GM19397 (cell line): ENCODE measurements around the gene HMGN4.
"Not testable (repeated sequence)": the region's sequence is repeated elsewhere in the genome, so short reads cannot be mapped to it uniquely, and the experiment has no call there.

ENCODE experiments used
- ATAC-seq: cut with Tn5 transposase; IDR thresholded peaks from one replicate; pipeline ENCODE4 v1.9.1; 2021; ENCODE audit warnings: mild to moderate bottlenecking, moderate library complexity; ENCODE audit not compliant: unreplicated experiment

Gene HMGN4

DNA sequence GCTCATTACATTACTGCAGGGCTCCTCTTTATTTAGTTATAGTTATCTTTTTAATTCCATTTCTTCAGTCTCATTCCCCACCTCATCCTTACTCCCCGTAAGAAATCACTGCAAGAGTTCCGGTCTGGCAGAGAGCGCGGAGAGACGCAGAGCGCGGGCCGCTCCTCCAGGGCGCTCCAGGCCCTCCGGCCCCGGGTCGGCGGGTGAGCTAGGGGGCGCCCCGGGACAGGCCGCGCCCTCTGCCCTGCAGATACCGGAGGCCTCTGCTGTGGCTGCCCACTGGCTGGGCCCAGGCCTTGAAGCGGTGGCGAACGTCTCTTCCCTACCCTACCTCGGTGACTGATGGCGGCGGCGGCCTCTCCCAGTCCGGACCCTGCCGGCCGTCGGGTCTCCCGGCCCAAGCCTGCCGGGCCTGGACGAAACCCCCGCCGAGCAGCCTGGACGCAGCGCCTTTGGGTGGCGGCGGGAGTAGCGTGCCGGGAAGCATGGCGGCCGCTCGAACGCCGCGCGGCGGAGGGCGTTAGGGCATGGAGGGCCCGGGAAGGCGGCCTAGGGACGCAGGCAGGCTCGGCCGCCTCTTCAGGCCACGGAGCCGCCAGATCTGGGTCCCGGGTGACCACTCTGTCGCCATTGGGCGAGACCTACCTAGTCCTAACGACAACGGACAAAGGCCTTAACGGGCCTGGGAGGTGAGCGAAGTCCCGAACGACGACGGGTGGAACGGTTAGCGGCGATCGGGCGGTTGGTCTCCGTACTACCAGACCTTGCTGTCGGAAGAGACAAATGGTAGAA is 16.4 kb upstream of the HMGN4 start:
- peak; percentile 76 for ATAC-seq

DNA sequence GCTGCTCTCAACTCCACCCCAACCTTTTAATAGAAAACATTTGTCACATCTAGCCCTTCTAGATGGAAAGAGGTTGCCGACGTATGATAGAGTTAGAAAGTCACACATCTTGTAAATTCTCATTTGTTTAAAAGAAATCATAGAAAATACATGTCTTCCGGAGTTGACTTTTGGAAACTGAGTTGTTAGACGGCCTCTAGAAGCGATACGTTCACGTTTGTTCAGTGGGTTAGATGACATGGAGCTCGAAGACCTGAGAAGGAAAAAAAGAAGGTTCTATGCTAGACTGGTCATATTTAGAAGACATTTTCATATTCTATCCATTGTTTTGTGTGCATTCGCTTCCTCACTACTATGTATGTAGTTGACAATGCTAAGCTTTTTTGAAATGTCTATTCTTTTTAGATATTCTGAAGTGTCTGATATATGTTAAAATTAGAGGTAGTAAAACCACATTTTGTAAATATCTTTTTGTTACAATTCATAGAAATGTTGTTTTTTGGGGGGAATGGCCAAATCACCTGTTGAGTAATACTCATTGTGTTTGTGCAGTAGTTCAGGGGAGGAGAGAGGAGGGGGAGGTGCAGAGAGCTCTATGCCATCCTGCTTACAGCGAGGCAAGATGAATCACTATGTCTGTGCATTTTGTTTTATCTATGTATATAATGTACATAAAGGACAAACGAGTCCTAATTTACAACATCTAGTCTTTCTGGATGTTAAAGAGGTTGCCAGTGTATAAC is 15.5 kb upstream of the HMGN4 start:
- ATAC-seq = not testable (repeated sequence)

DNA sequence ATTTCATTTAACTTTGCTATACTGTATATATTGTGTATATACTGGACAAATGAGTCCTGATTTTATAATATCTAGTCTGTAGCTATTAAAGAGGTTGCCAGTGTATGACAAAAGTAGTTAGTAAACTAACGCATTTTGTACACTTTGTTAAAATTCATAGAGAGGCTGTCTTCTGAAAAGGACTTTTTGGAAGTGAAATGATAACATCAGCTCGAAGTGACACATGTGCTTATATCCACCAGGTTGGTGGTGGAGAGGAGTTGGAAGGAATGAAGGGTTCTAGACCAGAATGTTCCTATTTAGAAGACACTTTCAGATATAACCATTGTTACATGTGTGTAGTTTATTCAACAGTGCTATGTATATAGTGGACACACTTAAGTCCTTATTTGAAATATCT is 13.9 kb upstream of the HMGN4 start:
- not testable (repeated sequence) for ATAC-seq

DNA sequence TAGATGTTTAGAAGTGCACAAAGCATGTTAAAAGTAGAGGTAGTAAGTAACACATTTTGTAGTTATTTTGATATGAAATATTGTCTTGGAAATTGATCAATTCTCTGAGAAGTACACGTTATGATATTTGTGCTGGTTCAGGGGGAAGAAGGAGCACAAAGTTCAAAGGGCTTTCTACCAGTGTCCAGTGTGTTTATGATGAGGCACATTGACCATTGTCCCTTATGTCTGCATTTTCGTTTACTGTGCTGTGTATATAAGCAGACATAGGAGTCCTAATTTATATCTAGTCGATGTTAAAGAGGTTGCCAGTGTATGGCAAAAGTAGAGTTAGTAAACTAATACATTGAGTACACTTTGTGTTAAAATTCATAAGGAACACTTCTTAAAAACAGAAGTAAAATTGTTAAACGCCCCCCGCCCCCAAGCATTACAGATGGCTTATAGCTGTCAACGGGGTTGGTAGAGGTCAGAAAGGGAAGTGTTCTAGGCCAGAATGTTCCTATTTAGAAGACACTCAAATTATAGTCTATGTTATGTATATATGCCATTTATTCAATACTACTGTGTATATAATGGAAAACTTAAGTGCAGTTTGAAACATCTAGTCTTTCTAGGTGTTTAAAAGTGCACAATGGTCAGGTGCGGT is 13.3 kb upstream of the HMGN4 start:
- no peak for ATAC-seq

DNA sequence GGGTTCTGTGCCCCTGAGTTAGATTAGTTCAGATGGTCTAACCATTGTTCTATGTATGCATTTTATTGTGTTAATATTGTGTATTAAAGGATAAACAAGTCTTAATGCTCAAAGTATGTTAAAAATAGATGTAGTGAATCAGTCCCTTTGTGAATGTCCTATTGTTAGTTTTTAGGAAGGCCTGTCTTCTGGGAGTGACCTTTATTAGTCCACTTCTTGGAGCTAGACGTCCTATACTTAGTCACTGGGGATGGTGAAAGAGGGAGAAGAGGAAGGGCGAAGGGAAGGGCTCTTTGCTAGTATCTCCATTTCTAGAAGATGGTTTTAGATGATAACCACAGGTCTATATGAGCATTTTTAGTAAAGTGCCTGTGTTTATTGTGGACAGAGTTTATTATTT is 12.3 kb upstream of the HMGN4 start:
- ATAC-seq = no peak

DNA sequence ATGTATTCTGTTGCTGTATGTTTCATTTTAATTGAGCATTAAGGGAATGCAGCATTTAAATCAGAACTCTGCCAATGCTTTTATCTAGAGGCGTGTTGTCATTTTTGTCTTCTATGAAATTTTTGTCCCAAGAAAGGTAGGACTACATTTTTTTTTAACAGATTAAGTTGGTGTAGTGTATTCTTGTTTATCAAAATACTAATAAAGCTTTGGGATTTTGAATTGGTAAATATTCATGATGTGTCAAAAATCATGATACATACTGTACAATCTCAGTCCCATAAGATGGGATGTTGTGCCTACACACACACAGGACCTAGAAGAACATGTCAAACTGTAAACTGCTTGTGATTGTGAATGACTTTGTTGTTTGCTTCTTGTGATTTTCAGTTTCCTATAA is 11.2 kb upstream of the HMGN4 start:
- ATAC-seq = no peak

DNA sequence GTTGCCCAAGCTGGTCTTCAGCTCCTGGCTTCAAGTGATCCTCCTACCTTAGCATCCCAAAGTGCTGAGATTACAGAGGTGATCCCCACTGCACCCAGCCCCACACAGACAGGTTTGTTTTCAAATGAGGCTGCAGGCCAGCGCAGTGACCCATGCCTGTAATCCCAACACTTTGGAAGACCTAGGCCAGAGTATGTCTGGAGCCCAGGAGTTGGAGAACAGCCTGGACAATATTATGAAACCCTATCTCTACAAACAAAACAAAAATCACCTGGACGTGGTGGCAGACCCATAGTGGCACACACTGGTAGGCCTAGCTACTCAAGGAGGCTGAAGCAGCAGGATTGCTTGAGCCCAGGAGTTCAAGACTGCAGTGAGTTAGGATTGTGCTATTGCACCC is 8.0 kb upstream of the HMGN4 start:
- no peak for ATAC-seq

DNA sequence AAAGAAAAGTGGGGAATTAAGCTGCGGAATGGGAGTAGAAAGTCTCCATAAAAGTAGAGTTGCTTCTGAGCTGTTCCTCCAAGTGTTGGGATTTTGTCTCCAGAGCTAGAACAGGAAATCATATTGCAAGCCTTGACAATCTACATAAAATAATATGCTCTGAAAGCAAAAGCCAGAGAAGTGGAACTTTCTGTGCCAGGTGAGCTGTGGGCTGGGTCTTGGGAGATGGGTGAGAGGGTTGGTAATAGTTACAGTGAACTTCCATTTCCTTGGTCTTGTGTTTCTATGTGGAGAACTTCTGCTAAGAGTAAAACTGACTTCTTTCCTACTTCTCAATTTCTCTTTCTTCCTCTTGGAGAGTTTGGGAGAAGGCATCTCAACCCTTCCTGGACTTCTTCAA is 6.3 kb upstream of the HMGN4 start:
- no peak for ATAC-seq

DNA sequence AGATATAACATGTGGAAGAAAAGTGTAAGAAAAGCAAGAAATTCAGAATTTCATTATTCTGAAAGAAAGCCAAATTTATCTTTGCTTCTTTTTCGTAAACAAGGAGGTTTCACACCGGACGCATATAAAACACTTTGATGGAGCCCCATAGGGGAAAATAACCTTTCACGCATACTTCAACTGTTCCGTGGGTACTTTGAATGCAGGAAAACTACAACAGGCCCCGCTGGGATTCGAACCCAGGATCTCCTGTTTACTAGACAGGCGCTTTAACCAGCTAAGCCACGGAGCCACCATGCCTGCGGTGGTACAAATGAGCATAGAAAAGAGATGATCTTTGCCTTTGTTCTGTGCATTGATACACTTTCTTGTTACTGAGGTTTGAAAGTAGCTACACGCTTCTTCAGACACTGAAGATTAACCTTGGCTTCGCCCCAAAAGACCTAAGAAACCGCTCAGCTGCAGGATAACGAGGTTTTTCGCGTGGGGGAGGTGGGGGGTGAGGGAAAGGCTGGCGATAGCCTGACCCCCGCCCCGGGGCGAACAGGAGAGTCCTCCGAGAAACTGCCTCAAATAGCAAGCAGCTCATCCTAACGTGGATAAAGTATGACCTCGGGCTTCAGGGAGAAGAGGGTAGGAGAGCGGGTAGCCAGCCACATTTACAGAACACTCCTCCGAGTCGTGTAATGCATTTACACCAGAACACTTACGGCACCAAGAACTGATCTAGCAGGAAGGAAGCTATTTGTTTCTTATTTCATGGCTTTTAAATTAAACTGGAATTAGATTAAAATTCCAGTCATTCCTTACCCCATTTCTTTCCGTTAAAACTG is 5.3 kb upstream of the HMGN4 start:
- ATAC-seq = no peak

DNA sequence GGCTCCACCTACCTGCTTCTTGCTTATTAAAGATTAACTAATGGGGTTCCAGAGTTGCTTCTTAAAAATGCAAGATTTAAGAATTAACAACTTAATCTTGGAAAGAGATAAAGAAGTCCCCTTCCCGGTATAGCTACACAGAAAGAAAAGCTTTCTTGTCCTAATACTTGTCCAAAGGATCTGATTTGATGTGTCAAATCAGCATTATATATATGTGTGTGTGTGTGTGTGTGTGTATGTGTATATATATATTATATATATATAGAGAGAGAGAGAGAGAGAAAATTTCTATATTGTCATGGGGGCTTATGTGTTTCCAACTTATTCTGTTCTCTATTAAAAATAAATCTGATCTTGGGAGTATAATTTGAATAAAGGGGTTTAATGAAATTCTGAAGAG is 4.6 kb upstream of the HMGN4 start:
- ATAC-seq = no peak

DNA sequence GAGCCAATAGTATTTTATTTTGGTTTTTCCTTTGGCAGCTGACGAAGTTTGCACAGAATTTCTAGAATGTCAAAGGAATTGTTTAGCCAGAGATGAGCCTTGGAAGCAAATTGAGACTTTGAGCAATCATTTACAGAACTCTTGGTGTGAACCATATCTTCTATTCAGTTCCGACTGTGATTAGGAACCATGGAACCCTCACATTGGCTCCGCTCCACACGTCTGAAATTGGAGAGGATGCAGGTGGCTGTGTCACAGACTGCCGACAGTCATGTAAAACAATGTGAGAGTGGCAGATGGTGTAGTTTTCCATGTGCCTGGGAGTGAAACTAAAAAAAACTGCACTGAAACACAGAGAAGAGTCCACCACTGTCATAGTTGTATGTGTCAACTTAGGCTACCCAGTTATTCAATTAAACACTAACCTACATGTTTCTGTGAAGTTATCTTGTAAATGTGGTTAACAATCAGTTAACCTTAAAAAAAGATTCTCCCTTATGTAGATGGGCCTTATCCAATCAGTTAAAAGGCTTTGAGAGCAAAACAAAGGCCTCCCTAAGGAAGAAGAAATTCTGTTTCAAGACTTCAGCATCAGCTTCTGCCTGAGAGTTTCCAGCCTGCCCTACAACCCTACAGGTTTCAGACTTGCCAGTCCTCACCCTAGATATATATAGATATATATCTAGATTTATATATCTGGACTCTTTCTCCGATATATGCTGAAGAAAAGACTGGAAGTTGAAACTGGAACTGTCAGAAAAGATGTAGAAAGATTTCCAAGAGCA is 3.3 kb upstream of the HMGN4 start:
- no peak for ATAC-seq

DNA sequence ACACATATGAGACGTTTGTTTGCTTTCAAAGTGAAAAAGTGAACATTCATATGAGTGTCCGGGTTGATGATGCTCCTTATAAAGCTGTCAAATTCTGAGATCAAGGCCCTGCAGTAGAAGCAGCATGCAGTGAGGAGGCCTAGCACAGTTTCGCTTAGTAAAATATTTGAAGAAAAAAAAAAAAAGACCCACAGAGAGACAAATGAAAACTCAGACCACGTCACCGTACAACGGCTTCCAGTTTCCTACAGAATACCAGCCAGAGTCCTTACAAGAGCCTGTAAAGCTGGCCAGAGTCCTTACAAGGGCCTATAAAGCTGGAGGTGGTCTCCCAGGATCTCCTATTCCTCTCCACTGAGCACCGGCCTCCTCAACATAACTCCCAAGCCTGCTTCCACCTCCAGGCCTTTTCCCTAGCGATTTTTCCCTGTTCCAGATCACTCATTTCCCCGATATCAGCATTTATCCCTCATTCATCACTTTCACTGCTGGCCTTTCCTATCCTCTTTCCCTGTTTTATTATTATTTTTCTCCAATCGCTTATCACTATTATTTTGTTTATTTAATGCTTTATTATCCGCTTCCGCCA is 1.5 kb upstream of the HMGN4 start:
- ATAC-seq = no peak

DNA sequence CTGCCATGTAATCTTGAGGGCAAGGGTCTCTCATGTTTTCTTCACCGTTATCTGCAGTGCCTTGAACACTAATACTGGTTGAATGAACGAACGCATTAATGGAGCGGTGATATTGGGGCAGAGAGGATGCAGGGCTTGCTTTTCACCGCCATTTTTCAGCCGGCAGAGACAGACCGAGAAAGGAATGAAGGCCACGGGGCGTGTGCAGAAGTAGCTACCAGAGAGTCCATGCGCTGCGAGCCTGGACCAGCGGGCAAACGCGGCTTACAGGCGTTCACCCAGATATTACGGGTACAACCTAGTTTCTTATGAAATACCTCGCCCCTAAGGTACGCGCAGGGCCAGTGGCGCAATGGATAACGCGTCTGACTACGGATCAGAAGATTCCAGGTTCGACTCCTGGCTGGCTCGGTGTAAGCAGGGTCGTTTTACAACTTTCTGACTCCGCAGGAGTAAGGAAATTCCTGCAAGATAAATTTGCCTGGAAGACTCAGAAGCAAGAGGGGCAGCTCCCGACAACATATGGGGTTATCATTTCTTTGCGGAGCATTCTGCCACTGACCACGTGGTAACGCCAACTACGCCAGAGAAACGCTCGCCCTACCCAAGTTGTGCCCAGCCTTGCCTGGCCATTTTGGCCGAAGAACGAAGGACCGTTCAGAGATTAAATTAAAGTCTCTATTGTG is 863 bp upstream of the HMGN4 start:
- ATAC-seq = peak; percentile 37

DNA sequence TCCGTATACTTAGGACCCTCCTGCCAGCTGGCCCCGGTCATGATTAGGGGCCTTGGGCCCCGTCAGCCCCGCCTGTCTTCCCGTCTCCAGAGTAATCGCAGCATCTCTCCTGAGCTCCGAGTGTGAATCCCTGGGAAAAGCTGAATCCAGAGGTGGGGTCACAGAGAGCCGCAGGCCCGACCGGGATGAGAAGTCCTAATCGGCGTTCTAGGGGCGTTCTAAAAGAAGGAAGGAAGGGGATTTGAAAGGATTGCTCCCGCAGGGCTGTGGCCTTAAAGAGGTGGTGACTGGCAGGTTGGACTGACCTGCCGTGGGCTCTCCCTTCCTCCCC is 371 bp downstream of the HMGN4 start:
- no peak for ATAC-seq

DNA sequence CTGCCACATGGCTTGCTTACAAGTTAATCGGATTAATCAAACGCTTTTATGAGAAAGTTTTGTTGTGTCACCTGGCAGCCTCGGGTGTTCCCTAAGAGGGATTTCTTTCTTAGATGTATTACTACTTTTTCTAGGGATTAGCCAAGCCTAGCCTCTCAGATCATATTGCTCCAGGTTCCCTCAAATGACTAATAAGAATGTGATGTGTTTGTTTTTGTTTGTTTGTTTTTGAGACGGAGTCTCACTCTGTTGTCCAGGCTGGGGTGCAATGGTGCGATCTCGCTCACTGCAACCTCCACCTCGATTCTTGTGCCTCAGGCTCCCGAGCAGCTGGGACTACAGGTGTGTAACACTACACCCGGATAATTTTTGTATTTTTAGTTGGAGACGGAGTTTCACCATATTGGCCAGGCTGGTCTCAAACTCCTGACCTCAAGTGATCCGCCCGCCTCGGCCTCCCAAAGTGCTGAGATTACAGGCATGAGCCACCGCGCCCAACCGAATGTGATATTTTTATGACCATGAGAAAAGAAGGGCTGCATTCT is 977 bp downstream of the HMGN4 start:
- ATAC-seq = no peak

DNA sequence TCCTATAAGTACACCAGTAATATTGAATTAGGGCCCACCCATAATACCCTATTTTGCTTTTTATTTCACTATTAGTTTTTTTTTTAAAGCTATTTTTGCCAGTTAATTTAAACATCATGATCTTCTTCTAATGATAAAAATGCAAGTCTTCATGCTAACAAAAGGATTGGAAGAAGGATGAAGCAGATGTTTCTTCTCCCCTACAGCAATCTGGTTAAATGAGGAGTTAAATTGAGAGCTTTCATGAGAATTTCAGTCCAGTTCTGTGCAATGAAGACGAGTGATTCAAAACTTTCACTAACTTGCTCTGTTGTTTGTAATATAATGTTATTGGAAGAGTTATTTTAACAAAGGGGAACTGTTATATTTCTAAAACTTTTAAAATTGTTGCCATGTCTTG is 3.4 kb downstream of the HMGN4 start:
- ATAC-seq = no peak

DNA sequence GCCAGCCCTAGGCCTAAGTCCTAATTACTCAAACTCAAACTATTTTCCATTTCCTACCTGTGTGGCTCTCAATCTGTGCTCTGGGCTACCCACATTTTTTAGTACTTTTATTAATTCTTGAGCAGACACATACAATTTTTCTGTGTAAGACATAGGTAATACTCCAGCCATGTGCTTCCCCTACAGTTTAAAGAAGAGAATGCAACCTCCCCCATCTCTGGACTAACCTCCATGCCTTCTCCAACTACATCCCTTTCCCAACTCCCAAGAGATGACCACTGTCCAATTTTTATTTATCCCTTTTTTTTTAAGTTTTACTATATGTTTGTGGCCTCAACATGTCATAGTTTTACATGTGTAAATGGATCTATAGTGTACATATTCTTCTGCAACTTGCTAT is 5.8 kb downstream of the HMGN4 start:
- no peak for ATAC-seq

DNA sequence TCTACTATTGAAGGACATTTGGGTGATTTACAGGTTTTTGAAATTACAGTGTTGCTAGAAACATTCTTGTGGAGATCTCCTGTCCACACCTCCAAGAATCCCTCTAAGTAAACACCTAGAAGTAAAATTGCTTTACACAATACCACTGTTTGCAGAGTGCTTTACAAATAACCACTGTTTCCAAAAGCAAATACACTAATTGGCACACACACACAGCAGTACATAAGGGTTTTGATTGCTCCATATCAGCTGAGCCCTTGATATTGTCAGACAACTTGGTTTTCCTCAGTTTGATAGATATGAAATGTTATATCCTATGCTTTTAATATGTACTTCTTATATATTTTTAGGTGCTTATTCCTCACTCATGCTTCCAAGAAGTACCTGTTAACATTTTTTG is 6.3 kb downstream of the HMGN4 start:
- ATAC-seq = no peak

DNA sequence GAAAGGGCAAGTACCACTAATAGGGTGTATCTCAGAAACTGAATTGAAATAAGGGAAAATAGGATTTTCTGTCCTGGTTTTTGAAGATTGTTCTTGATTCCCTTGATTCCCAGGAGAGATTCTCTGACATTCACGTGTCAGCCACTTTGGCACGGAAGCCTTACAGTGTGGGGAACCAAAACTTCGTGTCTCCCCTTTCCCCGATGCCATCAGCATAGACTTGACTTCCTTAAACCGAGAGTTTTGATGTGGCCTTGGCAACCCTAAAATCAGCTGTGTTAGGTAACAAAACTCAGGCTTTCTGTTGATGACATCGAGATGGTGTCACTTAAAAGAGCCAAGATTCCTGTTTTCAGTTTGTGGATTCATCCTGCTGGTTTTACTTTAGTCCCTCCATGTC is 7.5 kb downstream of the HMGN4 start:
- ATAC-seq = no peak
